BLaER1 (cell line): Measurements from ENCODE around the gene KCTD16.
A peak's percentile ranks its signal among the peaks of the same experiment; 100 is the strongest.

Experiments used
- H3K27ac ChIP-seq: shearing (Covaris generic); formaldehyde crosslinking; 2 replicates; pipeline ENCODE4 v1.8.1; 2022
- H3K27me3 ChIP-seq: shearing (Covaris generic); formaldehyde crosslinking; 2 replicates; pipeline ENCODE4 v1.8.1; 2022
- H3K36me3 ChIP-seq: shearing (Covaris generic); formaldehyde crosslinking; 2 replicates; pipeline ENCODE4 v1.8.1; 2022
- H3K4me1 ChIP-seq: shearing (Covaris generic); formaldehyde crosslinking; 2 replicates; pipeline ENCODE4 v1.8.1; 2022
- H3K4me2 ChIP-seq: shearing (Covaris generic); formaldehyde crosslinking; 2 replicates; pipeline ENCODE4 v1.8.1; 2022
- H3K4me3 ChIP-seq: shearing (Covaris generic); formaldehyde crosslinking; 2 replicates; pipeline ENCODE4 v1.8.1; 2022
- H3K9ac ChIP-seq: shearing (Covaris generic); formaldehyde crosslinking; 2 replicates; pipeline ENCODE4 v1.8.1; 2022
- H3K9me3 ChIP-seq: shearing (Covaris generic); formaldehyde crosslinking; 2 replicates; pipeline ENCODE4 v1.8.1; 2022
- H4K20me1 ChIP-seq: shearing (Covaris generic); formaldehyde crosslinking; 2 replicates; pipeline ENCODE4 v1.8.1; 2022
- Cebpa-rat ChIP-seq: shearing (Covaris generic); IDR thresholded peaks from 2 replicates; pipeline ENCODE4 v1.8.1; 2022

The KCTD16 gene

GRCh38 chr5:144156767-144157171 is 13.9 kb upstream of the KCTD16 start:
- H3K4me2 ChIP-seq: no peak overlapping the region
- no peak overlapping the region for H3K4me3 ChIP-seq
- H3K9ac ChIP-seq: no peak overlapping the region
- H4K20me1 ChIP-seq: no peaks in the 10 kb centered on the region
- H3K9me3 ChIP-seq: no peaks in the 10 kb centered on the region
- TF ChIP-seq Cebpa-rat: no peak
- H3K27me3 ChIP-seq: no peaks in the 10 kb centered on the region
- peaks cover 30% of the 10 kb centered on the region for H3K36me3 ChIP-seq
- no peak overlapping the region for H3K27ac ChIP-seq
- no peaks in the 10 kb centered on the region for H3K4me1 ChIP-seq

- no peak overlapping the region for H3K4me2 ChIP-seq
- no peak overlapping the region for H3K9ac ChIP-seq
- no peaks in the 10 kb centered on the region for H3K4me1 ChIP-seq
- no peaks in the 10 kb centered on the region for H4K20me1 ChIP-seq
- H3K27me3 ChIP-seq: no peaks in the 10 kb centered on the region
- peaks cover 67% of the 10 kb centered on the region for H3K36me3 ChIP-seq
- H3K27ac ChIP-seq: no peak overlapping the region
- no peaks in the 10 kb centered on the region for H3K9me3 ChIP-seq
- TF ChIP-seq Cebpa-rat: no peak
- H3K4me3 ChIP-seq: no peak overlapping the region
These were observed 8.0 kb upstream of the KCTD16 start for GRCh38 chr5:144162686-144163085.

GRCh38 chr5:144166696-144167095 is 4.0 kb upstream of the KCTD16 start:
- no peak overlapping the region for H3K27ac ChIP-seq
- H3K36me3 ChIP-seq: peaks cover 55% of the 10 kb centered on the region
- no peak overlapping the region for H3K9ac ChIP-seq
- TF ChIP-seq Cebpa-rat: no peak
- peaks cover 21% of the 10 kb centered on the region for H3K4me1 ChIP-seq
- H3K4me3 ChIP-seq: no peak overlapping the region
- H3K4me2 ChIP-seq: no peak overlapping the region
- H3K9me3 ChIP-seq: no peaks in the 10 kb centered on the region
- H4K20me1 ChIP-seq: no peaks in the 10 kb centered on the region
- no peaks in the 10 kb centered on the region for H3K27me3 ChIP-seq

- Histone ChIP-seq H3K4me2 (no peak overlapping the region), H3K4me1 (peaks cover 21% of the 10 kb centered on the region), H3K27me3 (no peaks in the 10 kb centered on the region), H4K20me1 (no peaks in the 10 kb centered on the region), H3K4me3 (no peak overlapping the region), H3K9ac (no peak overlapping the region), H3K27ac (no peak overlapping the region), H3K36me3 (peaks cover 42% of the 10 kb centered on the region), H3K9me3 (no peaks in the 10 kb centered on the region)
- no peak for TF ChIP-seq Cebpa-rat
These were observed 2.7 kb upstream of the KCTD16 start for GRCh38 chr5:144167998-144168397.

- Histone ChIP-seq H3K4me3 (peak overlapping the region; percentile 83), H3K4me1 (peaks cover 21% of the 10 kb centered on the region), H3K27ac (peak overlapping the region; percentile 73), H3K4me2 (peak overlapping the region; percentile 78), H4K20me1 (no peaks in the 10 kb centered on the region), H3K9me3 (no peaks in the 10 kb centered on the region), H3K27me3 (no peaks in the 10 kb centered on the region), H3K9ac (peak overlapping the region; percentile 84), H3K36me3 (peaks cover 28% of the 10 kb centered on the region)
- TF ChIP-seq Cebpa-rat: no peak
These were observed 783 bp upstream of the KCTD16 start for GRCh38 chr5:144169904-144170275.

- H3K4me2 ChIP-seq: no peak overlapping the region
- H3K4me3 ChIP-seq: no peak overlapping the region
- H3K4me1 ChIP-seq: peaks cover 19% of the 10 kb centered on the region
- no peak overlapping the region for H3K9ac ChIP-seq
- no peak for TF ChIP-seq Cebpa-rat
- H3K27me3 ChIP-seq: no peaks in the 10 kb centered on the region
- H3K27ac ChIP-seq: no peak overlapping the region
- no peaks in the 10 kb centered on the region for H3K9me3 ChIP-seq
- H4K20me1 ChIP-seq: no peaks in the 10 kb centered on the region
- H3K36me3 ChIP-seq: 0 out of 2 replicates have a peak, but pooled peaks cover 1% of the 10 kb centered on the region
These were observed 3.1 kb downstream of the KCTD16 start for GRCh38 chr5:144173766-144174165.

GRCh38 chr5:144177548-144177947 is 6.9 kb downstream of the KCTD16 start:
- H3K4me2 ChIP-seq: no peak overlapping the region
- TF ChIP-seq Cebpa-rat: no peak
- no peak overlapping the region for H3K4me3 ChIP-seq
- no peaks in the 10 kb centered on the region for H4K20me1 ChIP-seq
- no peak overlapping the region for H3K9ac ChIP-seq
- H3K9me3 ChIP-seq: no peaks in the 10 kb centered on the region
- no peak overlapping the region for H3K27ac ChIP-seq
- H3K36me3 ChIP-seq: no peaks in the 10 kb centered on the region
- no peaks in the 10 kb centered on the region for H3K27me3 ChIP-seq
- no peaks in the 10 kb centered on the region for H3K4me1 ChIP-seq

GRCh38 chr5:144179226-144179625 is 8.6 kb downstream of the KCTD16 start:
- Histone ChIP-seq H3K9me3 (no peaks in the 10 kb centered on the region), H3K27ac (no peak overlapping the region), H3K27me3 (no peaks in the 10 kb centered on the region), H3K36me3 (no peaks in the 10 kb centered on the region), H3K9ac (no peak overlapping the region), H3K4me1 (no peaks in the 10 kb centered on the region), H4K20me1 (no peaks in the 10 kb centered on the region), H3K4me2 (no peak overlapping the region), H3K4me3 (no peak overlapping the region)
- TF ChIP-seq Cebpa-rat: no peak

GRCh38 chr5:144183254-144183889 is 12.7 kb downstream of the KCTD16 start:
- no peaks in the 10 kb centered on the region for H3K9me3 ChIP-seq
- H3K4me2 ChIP-seq: no peak overlapping the region
- H3K36me3 ChIP-seq: no peaks in the 10 kb centered on the region
- no peak overlapping the region for H3K9ac ChIP-seq
- H4K20me1 ChIP-seq: no peaks in the 10 kb centered on the region
- H3K27me3 ChIP-seq: no peaks in the 10 kb centered on the region
- peaks cover 26% of the 10 kb centered on the region for H3K4me1 ChIP-seq
- H3K4me3 ChIP-seq: no peak overlapping the region
- TF ChIP-seq Cebpa-rat: no peak
- no peak overlapping the region for H3K27ac ChIP-seq

- TF ChIP-seq Cebpa-rat: no peak; the same call in 1 of the 2 replicates
- Histone ChIP-seq H4K20me1 (no peaks in the 10 kb centered on the region), H3K4me1 (peaks cover 48% of the 10 kb centered on the region), H3K9ac (no peak overlapping the region), H3K27me3 (no peaks in the 10 kb centered on the region), H3K4me2 (peak overlapping the region; percentile 73), H3K36me3 (no peaks in the 10 kb centered on the region), H3K4me3 (no peak overlapping the region), H3K27ac (peak overlapping the region; percentile 48), H3K9me3 (no peaks in the 10 kb centered on the region)
These were observed 17.1 kb downstream of the KCTD16 start for GRCh38 chr5:144187699-144188294.
